HL-60 (cell line): ENCODE data around the gene DMRT1.

Experiments used
- CTCF ChIP-seq: IDR thresholded peaks from one replicate; pipeline ENCODE4 v1.5.1; 2011; ENCODE audit warnings: low read length, control low read depth, inconsistent platforms; ENCODE audit not compliant: insufficient read depth
- SPI1 ChIP-seq: IDR thresholded peaks from 2 replicates; pipeline ENCODE4 v1.6.1; 2012; ENCODE audit warnings: low read depth, mild to moderate bottlenecking, borderline replicate concordance

- TF ChIP-seq SPI1 (no peak), CTCF (no peak)
Observed at GRCh38 chr9:893115-893514, 51.6 kb downstream of the DMRT1 start.
